ENCODE measurements around the gene SLC25A52.
"Not testable (repeated sequence)": the region's sequence is repeated elsewhere in the genome, so short reads cannot be mapped to it uniquely, and the experiment has no call there.

DNA sequence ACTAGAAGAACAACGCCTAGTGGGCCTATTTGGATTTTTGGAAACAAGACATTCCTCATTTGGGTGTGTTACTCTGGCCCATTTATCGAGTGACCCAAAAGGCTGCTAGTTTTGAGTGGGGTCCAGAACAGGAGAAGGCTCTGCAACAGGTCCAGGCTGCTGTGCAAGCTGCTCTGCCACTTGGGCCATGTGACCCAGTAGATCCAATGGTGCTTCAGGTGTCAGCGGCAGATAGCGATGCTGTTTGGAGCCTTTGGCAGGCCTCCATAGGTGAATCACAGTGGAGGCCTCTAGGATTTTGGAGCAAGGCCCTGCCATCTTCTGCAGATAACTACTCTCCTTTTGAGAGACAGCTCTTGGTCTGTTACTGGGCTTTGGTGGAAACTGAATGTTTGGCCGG, 38.6 kb upstream of the SLC25A52 start:
- TF ChIP-seq, protein P1, sequence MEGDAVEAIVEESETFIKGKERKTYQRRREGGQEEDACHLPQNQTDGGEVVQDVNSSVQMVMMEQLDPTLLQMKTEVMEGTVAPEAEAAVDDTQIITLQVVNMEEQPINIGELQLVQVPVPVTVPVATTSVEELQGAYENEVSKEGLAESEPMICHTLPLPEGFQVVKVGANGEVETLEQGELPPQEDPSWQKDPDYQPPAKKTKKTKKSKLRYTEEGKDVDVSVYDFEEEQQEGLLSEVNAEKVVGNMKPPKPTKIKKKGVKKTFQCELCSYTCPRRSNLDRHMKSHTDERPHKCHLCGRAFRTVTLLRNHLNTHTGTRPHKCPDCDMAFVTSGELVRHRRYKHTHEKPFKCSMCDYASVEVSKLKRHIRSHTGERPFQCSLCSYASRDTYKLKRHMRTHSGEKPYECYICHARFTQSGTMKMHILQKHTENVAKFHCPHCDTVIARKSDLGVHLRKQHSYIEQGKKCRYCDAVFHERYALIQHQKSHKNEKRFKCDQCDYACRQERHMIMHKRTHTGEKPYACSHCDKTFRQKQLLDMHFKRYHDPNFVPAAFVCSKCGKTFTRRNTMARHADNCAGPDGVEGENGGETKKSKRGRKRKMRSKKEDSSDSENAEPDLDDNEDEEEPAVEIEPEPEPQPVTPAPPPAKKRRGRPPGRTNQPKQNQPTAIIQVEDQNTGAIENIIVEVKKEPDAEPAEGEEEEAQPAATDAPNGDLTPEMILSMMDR (IDR thresholded peaks at IDR 0.05 in 8 of 11, conservative IDR thresholded peaks at IDR 0.05 in 3 of 11) = not testable (repeated sequence)
- TF ChIP-seq POLR2A, POLR2AphosphoS5 (IDR thresholded peaks at IDR 0.05): not testable (repeated sequence)
